Endothelial cell of umbilical vein (primary cell): Measurements from ENCODE around the gene MBLAC1. TPM values are rescaled to one million over a fixed set of nuclear protein-coding genes. Genes with fewer than 3 reads are reported as not detected.

Experiments used
- BruUV-seq: library from RNA; stranded (reverse); fragments of 400-500 nt; replicated peaks from 2 replicates; lab custom pipeline; 2021; lab: Mats Ljungman, UMichigan
- CTCF ChIA-PET: fragments of 300-600, 350-600 bp; sonication (Branson Sonifier 250); formaldehyde crosslinking; loops from one replicate; lab custom pipeline; 2021; ENCODE audit warnings: antibody characterized with exemption, inconsistent platforms; lab: Charles Lee
- POLR2A ChIA-PET: fragments of 300-600, 350-600 bp; sonication (Branson Sonifier 250); formaldehyde crosslinking; loops from one replicate; lab custom pipeline; 2021; ENCODE audit warnings: antibody characterized with exemption, inconsistent platforms; lab: Charles Lee
- DNase-seq: peaks from one replicate; pipeline ENCODE4 v3.0.0-alpha.2; 2011; ENCODE audit warnings: low read depth, low spot score
- FAIRE-seq: peaks from 2 replicates; lab custom pipeline; 2011; peaks lifted over from hg19 to GRCh38; lab: Jason Lieb, UNC
- H2AFZ ChIP-seq: 2 replicates; pipeline ENCODE4 v1.6.0; 2012; ENCODE audit warnings: low read depth, low read length, control low read depth, inconsistent platforms
- H3K27ac ChIP-seq: 2 replicates; pipeline ENCODE4 v1.5.1; 2011; ENCODE audit warnings: low read depth, mild to moderate bottlenecking, control low read depth, low read length, moderate library complexity; ENCODE audit not compliant: insufficient read depth
- H3K27me3 ChIP-seq, 2 experiments: 2 replicates each; pipeline versions ENCODE4 v1.6.0 to v1.6.1; 2011; ENCODE audit warnings: low read length in 2 of 2, mixed read lengths in 1 of 2; ENCODE audit not compliant: control insufficient read depth in 2 of 2, insufficient read depth in 2 of 2
- H3K36me3 ChIP-seq, 2 experiments: 2 replicates in 1 of 2; 3 replicates in 1 of 2; pipeline ENCODE4 v1.5.1; 2011; ENCODE audit warnings: low read length in 2 of 2, mild to moderate bottlenecking in 1 of 2, moderate library complexity in 1 of 2; ENCODE audit not compliant: control insufficient read depth in 2 of 2, insufficient read depth in 2 of 2; ENCODE audit errors: extremely low read depth in 1 of 2
- H3K4me1 ChIP-seq: 3 replicates; pipeline ENCODE4 v1.5.1; 2011; ENCODE audit warnings: mild to moderate bottlenecking, low read length; ENCODE audit not compliant: control insufficient read depth, insufficient read depth; ENCODE audit errors: extremely low read depth
- H3K4me2 ChIP-seq: 2 replicates; pipeline ENCODE4 v1.6.1; 2011; ENCODE audit warnings: low read length, control low read depth, mixed read lengths; ENCODE audit not compliant: insufficient read depth
- H3K4me3 ChIP-seq, 3 experiments: fragments of 200-600 bp in 1 of 3; sonication (generic), shearing (Covaris generic) in 1 of 3; replicated peaks in 1 of 3; 2 replicates each; pipeline ENCODE4 v1.5.1; 2011 to 2016; ENCODE audit warnings: control low read depth in 3 of 3, low read length in 3 of 3, mild to moderate bottlenecking in 2 of 3, inconsistent platforms in 1 of 3, low read depth in 1 of 3, moderate library complexity in 1 of 3; ENCODE audit not compliant: insufficient read depth in 1 of 3
- H3K79me2 ChIP-seq: 2 replicates; pipeline ENCODE4 v1.6.0; 2012; ENCODE audit warnings: low read length, inconsistent platforms; ENCODE audit not compliant: control insufficient read depth, insufficient read depth
- H3K9ac ChIP-seq: replicated peaks from 2 replicates; pipeline ENCODE3; 2011; ENCODE audit warnings: low read length, control low read depth; ENCODE audit not compliant: insufficient read depth; ENCODE audit errors: extremely low read depth
- H3K9me1 ChIP-seq: replicated peaks from 3 replicates; pipeline ENCODE4 v1.6.0; 2011; ENCODE audit warnings: mild to moderate bottlenecking, low read length; ENCODE audit not compliant: control insufficient read depth, insufficient read depth; ENCODE audit errors: extremely low read depth
- H3K9me3 ChIP-seq: replicated peaks from 2 replicates; pipeline ENCODE4 v1.5.1; 2012; ENCODE audit warnings: low read length, inconsistent platforms; ENCODE audit not compliant: control insufficient read depth, insufficient read depth
- H4K20me1 ChIP-seq: replicated peaks from 2 replicates; pipeline ENCODE3; 2011; ENCODE audit warnings: mild to moderate bottlenecking, low read length; ENCODE audit not compliant: control insufficient read depth, insufficient read depth; ENCODE audit errors: extremely low read depth
- CTCF ChIP-seq, 2 donors: IDR thresholded peaks; 1 replicate in 1 of 2; 2 replicates in 1 of 2; pipeline ENCODE4 v1.5.1; 2011; ENCODE audit warnings: low read length in 2 of 2, mild to moderate bottlenecking in 2 of 2, moderate library complexity in 2 of 2, control low read depth in 1 of 2, inconsistent platforms in 1 of 2, low read depth in 1 of 2; ENCODE audit not compliant: insufficient read depth in 1 of 2; ENCODE audit errors: extremely low read depth in 1 of 2
- EZH2 ChIP-seq: IDR thresholded peaks from 2 replicates; pipeline ENCODE4 v1.6.1; 2012; ENCODE audit warnings: borderline replicate concordance, low read depth, mild to moderate bottlenecking, moderate library complexity, low read length, inconsistent platforms; ENCODE audit not compliant: severe bottlenecking
- FOS ChIP-seq: IDR thresholded peaks from 2 replicates; pipeline ENCODE4 v1.6.1; 2011; ENCODE audit warnings: mild to moderate bottlenecking, low read length, moderate library complexity, borderline replicate concordance; ENCODE audit not compliant: insufficient read depth
- GATA2 ChIP-seq: IDR thresholded peaks from 2 replicates; pipeline ENCODE4 v1.7.0; 2011; ENCODE audit warnings: low read depth, mild to moderate bottlenecking, moderate library complexity, mixed read lengths, low read length; ENCODE audit not compliant: insufficient read length, insufficient read depth
- JUN ChIP-seq: IDR thresholded peaks from 2 replicates; pipeline ENCODE4 v1.6.1; 2011; ENCODE audit warnings: borderline replicate concordance, low read depth; ENCODE audit not compliant: insufficient read length, insufficient read depth
- MAX ChIP-seq: IDR thresholded peaks from 2 replicates; pipeline ENCODE4 v1.6.1; 2011; ENCODE audit not compliant: insufficient read depth, insufficient read length
- MYC ChIP-seq: IDR thresholded peaks from one replicate; pipeline ENCODE4 v1.6.1; 2011; ENCODE audit warnings: mild to moderate bottlenecking, low read depth, low read length
- POLR2A ChIP-seq: IDR thresholded peaks from 2 replicates; pipeline ENCODE4 v1.6.1; 2012; ENCODE audit warnings: low read depth, mild to moderate bottlenecking, control low read depth, low read length
- POLR2AphosphoS5 ChIP-seq: IDR thresholded peaks from 2 replicates; pipeline ENCODE4 v1.6.1; 2012; ENCODE audit warnings: low read depth, mild to moderate bottlenecking, control low read depth, low read length, moderate library complexity; ENCODE audit not compliant: insufficient read depth
- dilution Hi-C: fragments of 300-500 bp; cut with MboI; formaldehyde crosslinking; loops from one replicate; pipeline ENCODE4 v1.15.0; 2019; ENCODE audit warnings: low sequenced_read_pairs; ENCODE audit not compliant: extremely low pct_ligation_motif_present
- intact Hi-C: fragments of 100-400 bp; cut with micrococcal nuclease; formaldehyde crosslinking; loops from one replicate; pipeline ENCODE4 v1.10.0; 2022
- polyA plus RNA-seq, 4 experiments: library from polyadenylated mRNA; depleted of rRNA in 3 of 4; stranded (reverse) in 3 of 4; unstranded in 1 of 4; fragments of >200 nt; gene quantifications; 2 replicates each; pipeline versions ENCODE4 v1.2.1 to v1.2.3, GENCODE V29; 2011 to 2012; ENCODE audit warnings: missing spikeins in 1 of 4
- total RNA-seq: library from RNA; stranded (reverse); gene quantifications from 2 replicates; pipeline ENCODE4 v1.2.3, GENCODE V29; 2021

The MBLAC1 gene
- total and polyA plus RNA-seq, 2 donors (not counting 3 experiments of a cell fraction or from before 2014, with no cell fraction given): 1.8 to 2.1 TPM

GRCh38 chr7:100147278-100147677 lies 20.5 kb downstream of the MBLAC1 start:
- no peak for FAIRE-seq
- Histone ChIP-seq H3K4me3 (no peak overlapping the region), H3K79me2 (peaks cover 13% of the 10 kb centered on the region), H3K4me1 (peaks cover 6% of the 10 kb centered on the region), H3K9me3 (no peaks in the 10 kb centered on the region), H3K9ac (no peak overlapping the region), H3K36me3 (no peaks in the 10 kb centered on the region), H3K9me1 (no peaks in the 10 kb centered on the region), H3K4me2 (no peak overlapping the region), H3K27ac (no peak overlapping the region), H2AFZ (no peak overlapping the region), H3K27me3 (no peaks in the 10 kb centered on the region), H4K20me1 (no peaks in the 10 kb centered on the region)
- DNase-seq: no peak
- TF ChIP-seq POLR2AphosphoS5 (no peak), JUN (no peak), CTCF (IDR thresholded peaks at IDR 0.05; ENCODE audit: extremely low read depth in 1 of 2, insufficient read depth in 1 of 2, low read depth in 1 of 2, low read length in 2 of 2) (no peak), POLR2A (no peak), GATA2 (no peak), FOS (no peak), EZH2 (no peak), MAX (no peak), MYC (no peak)
- ChIA-PET CTCF (interaction anchor here (1.7 to 2.2 kb wide), 2 partner anchors 9 to 15 kb away, joined by 5 to 8 read pairs; no protein-coding TSS in a partner anchor), POLR2A (no interaction called here)
- intact Hi-C loops (loop anchor here (10.0 kb wide), 1 partner anchor 908 kb away; no protein-coding TSS in a partner anchor), dilution Hi-C loops (no loop called here)
- no TSS peak for BruUV-seq
